Neural cell (in vitro differentiated cells): ENCODE results near the gene DYNLT4. TPM values are rescaled to one million over a fixed set of nuclear protein-coding genes. Genes with fewer than 3 reads are reported as not detected.

Experiments
- H2AFZ ChIP-seq: fragments of 200-600, 300-800 bp; sonication (generic), shearing (Covaris generic); 2 replicates; pipeline ENCODE4 v1.6.0; 2014; ENCODE audit warnings: low read depth, mild to moderate bottlenecking, antibody characterized with exemption, low read length, moderate library complexity
- H3F3A ChIP-seq: fragments of 200-600 bp; shearing (Covaris generic); 2 replicates; pipeline ENCODE4 v1.6.1; 2016; ENCODE audit warnings: mild to moderate bottlenecking, moderate library complexity, mixed read lengths, antibody characterized with exemption, low read length; ENCODE audit not compliant: insufficient read depth, poor library complexity, severe bottlenecking
- H3K27ac ChIP-seq: fragments of 200-600, 300-800 bp; sonication (generic), shearing (Covaris generic); 2 replicates; pipeline ENCODE4 v1.5.1; 2014; ENCODE audit warnings: mild to moderate bottlenecking, low read length, moderate library complexity
- H3K27me3 ChIP-seq: fragments of 300-800, 200-600 bp; sonication (generic), shearing (Covaris generic); 2 replicates; pipeline ENCODE4 v1.6.0; 2014; ENCODE audit warnings: mild to moderate bottlenecking, low read depth, low read length, moderate library complexity; ENCODE audit not compliant: insufficient read depth
- H3K36me3 ChIP-seq: fragments of 300-800, 200-600 bp; sonication (generic), shearing (Covaris generic); 2 replicates; pipeline ENCODE4 v1.5.1; 2014; ENCODE audit warnings: mild to moderate bottlenecking, antibody characterized with exemption, low read length, moderate library complexity; ENCODE audit not compliant: insufficient read depth
- H3K4me2 ChIP-seq: fragments of 300-800, 200-600 bp; sonication (generic), shearing (Covaris generic); 2 replicates; pipeline ENCODE4 v1.6.0; 2014; ENCODE audit warnings: mild to moderate bottlenecking, low read length
- H3K4me3 ChIP-seq: fragments of 300-800, 200-600 bp; sonication (generic), shearing (Covaris generic); 2 replicates; pipeline ENCODE4 v1.5.1; 2014; ENCODE audit warnings: mild to moderate bottlenecking, low read length, moderate library complexity
- H3K79me2 ChIP-seq: fragments of 200-600 bp; shearing (Covaris generic); replicated peaks from 2 replicates; pipeline ENCODE4 v1.6.0; 2014; ENCODE audit warnings: mild to moderate bottlenecking, low read length, moderate library complexity; ENCODE audit not compliant: insufficient read depth
- H3K9ac ChIP-seq: fragments of 300-800, 200-600 bp; sonication (generic), shearing (Covaris generic); 2 replicates; pipeline ENCODE4 v1.6.1; 2016; ENCODE audit warnings: mild to moderate bottlenecking, low read length, mixed read lengths
- H3K9me2 ChIP-seq: fragments of 200-600 bp; shearing (Covaris generic); 2 replicates; pipeline ENCODE4 v1.6.1; 2016; ENCODE audit warnings: mild to moderate bottlenecking, low read length, mixed read lengths; ENCODE audit not compliant: insufficient read depth
- H3K9me3 ChIP-seq: fragments of 200-600, 300-800 bp; sonication (generic), shearing (Covaris generic); 2 replicates; pipeline ENCODE4 v1.6.1; 2016; ENCODE audit warnings: mild to moderate bottlenecking, mixed run types, low read length, moderate library complexity, mixed read lengths
- H4K20me1 ChIP-seq: fragments of 200-600 bp; shearing (Covaris generic); 2 replicates; pipeline ENCODE4 v1.6.1; 2016; ENCODE audit warnings: mild to moderate bottlenecking, mixed run types; ENCODE audit not compliant: insufficient read depth
- CTCF ChIP-seq: fragments of 450-650 bp; IDR thresholded peaks from 2 replicates; pipeline ENCODE4 v1.5.1; 2014; ENCODE audit warnings: antibody characterized with exemption, mild to moderate bottlenecking, moderate library complexity; ENCODE audit not compliant: poor library complexity, severe bottlenecking
- EP300 ChIP-seq: fragments of 450-650 bp; conservative IDR thresholded peaks from 2 replicates; pipeline ENCODE4 v1.6.1; 2014; ENCODE audit warnings: antibody characterized with exemption, mild to moderate bottlenecking, moderate library complexity; ENCODE audit not compliant: poor library complexity, severe bottlenecking
- EZH2 ChIP-seq: fragments of 200-600, 300-800 bp; shearing (Covaris generic), sonication (generic); IDR thresholded peaks from 2 replicates; pipeline ENCODE4 v1.6.1; 2014; ENCODE audit warnings: antibody characterized with exemption, low read length, borderline replicate concordance, mild to moderate bottlenecking; ENCODE audit not compliant: insufficient read depth, poor library complexity, severe bottlenecking
- MXI1 ChIP-seq: fragments of 450-650 bp; conservative IDR thresholded peaks from 2 replicates; pipeline ENCODE4 v1.6.1; 2014; ENCODE audit warnings: antibody characterized with exemption, mild to moderate bottlenecking; ENCODE audit not compliant: poor library complexity, severe bottlenecking
- POLR2AphosphoS5 ChIP-seq: IDR thresholded peaks from 2 replicates; pipeline ENCODE4 v1.6.1; 2012
- RAD21 ChIP-seq: fragments of 450-650 bp; conservative IDR thresholded peaks from 2 replicates; pipeline ENCODE4 v1.6.1; 2014; ENCODE audit warnings: antibody characterized with exemption, mild to moderate bottlenecking, moderate library complexity
- SMC3 ChIP-seq: fragments of 450-650 bp; conservative IDR thresholded peaks from 2 replicates; pipeline ENCODE4 v1.6.1; 2014; ENCODE audit warnings: antibody characterized with exemption, mild to moderate bottlenecking, moderate library complexity; ENCODE audit not compliant: poor library complexity
- TAF1 ChIP-seq: IDR thresholded peaks from 2 replicates; pipeline ENCODE4 v1.6.1; 2012; ENCODE audit warnings: low read depth
- polyA plus RNA-seq: library from polyadenylated mRNA; depleted of rRNA; stranded (reverse); fragments of >200 nt; gene quantifications from 2 replicates; pipeline ENCODE4 v1.2.3, GENCODE V29; 2014
- TF ChIP-seq, protein P1 (sequence below): IDR thresholded peaks from 2 replicates; pipeline ENCODE4 v1.6.1; 2012; ENCODE audit warnings: borderline replicate concordance

The DYNLT4 gene
- polyA plus RNA-seq, 1 donor from 2014 or later, result not detected

GRCh38 chr1:44830900-44831304 is 23.8 kb upstream of the DYNLT4 start:
- no peaks in the 10 kb centered on the region for H3K9me3 ChIP-seq
- no peak overlapping the region for H2AFZ ChIP-seq
- no peaks in the 10 kb centered on the region for H3F3A ChIP-seq
- H3K36me3 ChIP-seq, result no peaks in the 10 kb centered on the region
- no peaks in the 10 kb centered on the region for H4K20me1 ChIP-seq
- no peak overlapping the region for H3K4me3 ChIP-seq
- H3K27me3 ChIP-seq, result no peaks in the 10 kb centered on the region
- no peak overlapping the region for H3K27ac ChIP-seq
- H3K4me2 ChIP-seq, result no peak overlapping the region
- H3K9me2 ChIP-seq, result no peaks in the 10 kb centered on the region
- no peak overlapping the region for H3K9ac ChIP-seq
- no peaks in the 10 kb centered on the region for H3K79me2 ChIP-seq
- TF ChIP-seq RAD21 (no peak), TAF1 (no peak), EP300 (no peak), SMC3 (no peak), POLR2AphosphoS5 (no peak), EZH2 (no peak), MXI1 (no peak), CTCF (no peak)
- TF ChIP-seq, protein P1, sequence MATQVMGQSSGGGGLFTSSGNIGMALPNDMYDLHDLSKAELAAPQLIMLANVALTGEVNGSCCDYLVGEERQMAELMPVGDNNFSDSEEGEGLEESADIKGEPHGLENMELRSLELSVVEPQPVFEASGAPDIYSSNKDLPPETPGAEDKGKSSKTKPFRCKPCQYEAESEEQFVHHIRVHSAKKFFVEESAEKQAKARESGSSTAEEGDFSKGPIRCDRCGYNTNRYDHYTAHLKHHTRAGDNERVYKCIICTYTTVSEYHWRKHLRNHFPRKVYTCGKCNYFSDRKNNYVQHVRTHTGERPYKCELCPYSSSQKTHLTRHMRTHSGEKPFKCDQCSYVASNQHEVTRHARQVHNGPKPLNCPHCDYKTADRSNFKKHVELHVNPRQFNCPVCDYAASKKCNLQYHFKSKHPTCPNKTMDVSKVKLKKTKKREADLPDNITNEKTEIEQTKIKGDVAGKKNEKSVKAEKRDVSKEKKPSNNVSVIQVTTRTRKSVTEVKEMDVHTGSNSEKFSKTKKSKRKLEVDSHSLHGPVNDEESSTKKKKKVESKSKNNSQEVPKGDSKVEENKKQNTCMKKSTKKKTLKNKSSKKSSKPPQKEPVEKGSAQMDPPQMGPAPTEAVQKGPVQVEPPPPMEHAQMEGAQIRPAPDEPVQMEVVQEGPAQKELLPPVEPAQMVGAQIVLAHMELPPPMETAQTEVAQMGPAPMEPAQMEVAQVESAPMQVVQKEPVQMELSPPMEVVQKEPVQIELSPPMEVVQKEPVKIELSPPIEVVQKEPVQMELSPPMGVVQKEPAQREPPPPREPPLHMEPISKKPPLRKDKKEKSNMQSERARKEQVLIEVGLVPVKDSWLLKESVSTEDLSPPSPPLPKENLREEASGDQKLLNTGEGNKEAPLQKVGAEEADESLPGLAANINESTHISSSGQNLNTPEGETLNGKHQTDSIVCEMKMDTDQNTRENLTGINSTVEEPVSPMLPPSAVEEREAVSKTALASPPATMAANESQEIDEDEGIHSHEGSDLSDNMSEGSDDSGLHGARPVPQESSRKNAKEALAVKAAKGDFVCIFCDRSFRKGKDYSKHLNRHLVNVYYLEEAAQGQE, result no peak

GRCh38 chr1:44829506-44830384 is 22.6 kb upstream of the DYNLT4 start:
- Histone ChIP-seq H3K27ac (no peak overlapping the region), H3F3A (no peaks in the 10 kb centered on the region), H3K9me2 (no peaks in the 10 kb centered on the region), H3K9me3 (no peaks in the 10 kb centered on the region), H3K36me3 (no peaks in the 10 kb centered on the region), H3K9ac (no peak overlapping the region), H3K4me2 (no peak overlapping the region), H4K20me1 (no peaks in the 10 kb centered on the region), H3K79me2 (no peaks in the 10 kb centered on the region), H3K4me3 (no peak overlapping the region), H2AFZ (no peak overlapping the region), H3K27me3 (no peaks in the 10 kb centered on the region)
- TF ChIP-seq RAD21 (no peak), SMC3 (no peak), EP300 (no peak), POLR2AphosphoS5 (no peak), CTCF (no peak), TAF1 (no peak), EZH2 (no peak), MXI1 (no peak)
- TF ChIP-seq, protein P1, result no peak
